ENCODE data around the gene PRRT2.
A peak's percentile ranks its signal among the peaks of the same experiment; 100 is the strongest.

PRRT2 gene

GRCh38 chr16:29835926-29836325, 23.9 kb downstream of the PRRT2 start:
- DNase-seq = no peak

DNA sequence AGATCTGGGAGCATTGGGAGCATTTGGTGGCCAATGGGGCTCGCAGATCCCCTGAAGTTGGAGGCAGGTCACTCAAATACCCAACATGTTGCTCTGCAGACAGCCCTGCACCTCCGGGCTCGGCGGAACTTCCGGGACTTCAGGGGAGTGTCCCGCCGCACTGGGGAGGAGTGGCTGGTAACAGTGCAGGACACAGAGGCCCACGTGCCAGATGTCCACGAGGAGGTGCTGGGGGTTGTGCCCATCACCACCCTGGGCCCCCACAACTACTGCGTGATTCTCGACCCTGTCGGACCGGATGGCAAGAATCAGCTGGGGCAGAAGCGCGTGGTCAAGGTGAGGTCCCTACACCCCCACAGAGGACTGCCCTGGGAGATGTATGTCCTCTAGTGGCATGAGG, 24.6 kb downstream of the PRRT2 start:
- no peak for DNase-seq

- DNase-seq = no peak
These were observed 25.8 kb downstream of the PRRT2 start for GRCh38 chr16:29837841-29838240.

GRCh38 chr16:29839822-29840221, 27.8 kb downstream of the PRRT2 start:
- DNase-seq = no peak

DNA sequence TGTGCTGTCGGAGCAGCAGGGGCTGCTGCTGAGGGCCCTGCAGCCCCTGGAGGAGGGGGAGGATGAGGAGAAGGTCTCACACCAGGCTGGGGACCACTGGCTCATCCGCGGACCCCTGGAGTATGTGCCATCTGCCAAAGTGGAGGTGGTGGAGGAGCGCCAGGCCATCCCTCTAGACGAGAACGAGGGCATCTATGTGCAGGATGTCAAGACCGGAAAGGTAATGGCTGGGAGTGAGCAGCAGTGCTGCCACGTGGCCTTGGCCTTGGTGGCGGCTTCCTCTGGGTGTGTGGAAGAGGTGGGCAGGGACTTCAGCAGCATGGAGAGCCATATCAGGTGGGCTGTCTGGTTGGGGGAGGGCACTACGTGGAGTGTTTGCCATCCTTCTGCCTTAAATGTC, 28.2 kb downstream of the PRRT2 start:
- DNase-seq = no peak

DNA sequence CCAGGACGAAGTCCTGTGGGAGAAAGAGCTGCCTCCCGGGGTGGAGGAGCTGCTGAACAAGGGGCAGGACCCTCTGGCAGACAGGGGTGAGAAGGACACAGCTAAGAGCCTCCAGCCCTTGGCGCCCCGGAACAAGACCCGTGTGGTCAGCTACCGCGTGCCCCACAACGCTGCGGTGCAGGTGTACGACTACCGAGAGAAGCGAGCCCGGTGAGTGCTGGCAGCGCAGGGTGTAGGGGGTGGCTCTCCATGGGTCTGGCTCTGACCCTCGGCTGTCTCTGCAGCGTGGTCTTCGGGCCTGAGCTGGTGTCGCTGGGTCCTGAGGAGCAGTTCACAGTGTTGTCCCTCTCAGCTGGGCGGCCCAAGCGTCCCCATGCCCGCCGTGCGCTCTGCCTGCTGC, 29.6 kb downstream of the PRRT2 start:
- no peak for DNase-seq

GRCh38 chr16:29842732-29843346, 30.8 kb downstream of the PRRT2 start:
- no peak for DNase-seq

DNA sequence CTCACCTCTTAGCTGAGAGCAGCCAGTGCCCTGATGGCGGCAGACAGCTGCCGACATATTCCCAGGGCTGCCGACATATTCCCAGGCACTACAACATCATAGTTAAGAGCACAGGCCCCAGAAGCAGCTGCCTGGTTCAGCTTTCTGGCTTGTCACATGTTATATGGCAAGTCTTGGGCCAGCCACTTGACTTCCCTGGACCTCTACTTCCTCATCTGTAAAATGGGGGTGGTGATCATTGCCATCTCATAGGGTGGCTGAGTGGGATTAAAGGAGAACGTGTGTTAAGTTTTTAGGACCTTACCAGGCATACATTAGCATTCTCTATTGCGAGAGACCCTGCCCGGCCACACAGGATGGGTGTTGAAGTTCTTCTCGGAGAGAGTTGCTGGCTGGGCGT, 31.9 kb downstream of the PRRT2 start:
- no peak for DNase-seq

- DNase-seq = no peak
These were observed 32.8 kb downstream of the PRRT2 start for GRCh38 chr16:29844575-29845331.

DNA sequence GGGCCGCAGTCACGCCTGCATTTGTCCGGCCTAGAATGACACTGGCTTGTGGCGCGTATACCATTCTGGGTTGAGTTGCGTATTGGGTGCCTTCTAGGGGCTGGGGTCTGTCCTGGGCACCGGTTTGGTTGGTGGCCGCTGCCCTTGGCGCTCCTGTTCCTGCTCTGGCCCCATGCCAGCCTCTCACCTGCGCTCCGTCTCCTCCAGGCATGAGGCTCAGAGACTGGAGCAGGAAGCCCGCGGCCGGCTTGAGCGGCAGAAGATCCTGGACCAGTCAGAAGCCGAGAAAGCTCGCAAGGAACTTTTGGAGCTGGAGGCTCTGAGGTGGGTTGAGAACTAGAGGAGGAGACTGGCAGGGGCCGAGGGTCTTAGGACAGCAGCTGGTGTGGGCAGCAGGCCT, 33.7 kb downstream of the PRRT2 start:
- no peak for DNase-seq

- peak in 1 of 2 experiments; percentile 80 for DNase-seq
These were observed 36.7 kb downstream of the PRRT2 start for GRCh38 chr16:29848420-29849297.

- no peak for DNase-seq
These were observed 37.5 kb downstream of the PRRT2 start for GRCh38 chr16:29849505-29849904.

GRCh38 chr16:29850998-29851397, 39.0 kb downstream of the PRRT2 start:
- no peak for DNase-seq

- no peak for DNase-seq
These were observed 40.7 kb downstream of the PRRT2 start for GRCh38 chr16:29852654-29853053.

GRCh38 chr16:29854520-29855100, 42.6 kb downstream of the PRRT2 start:
- no peak for DNase-seq

DNA sequence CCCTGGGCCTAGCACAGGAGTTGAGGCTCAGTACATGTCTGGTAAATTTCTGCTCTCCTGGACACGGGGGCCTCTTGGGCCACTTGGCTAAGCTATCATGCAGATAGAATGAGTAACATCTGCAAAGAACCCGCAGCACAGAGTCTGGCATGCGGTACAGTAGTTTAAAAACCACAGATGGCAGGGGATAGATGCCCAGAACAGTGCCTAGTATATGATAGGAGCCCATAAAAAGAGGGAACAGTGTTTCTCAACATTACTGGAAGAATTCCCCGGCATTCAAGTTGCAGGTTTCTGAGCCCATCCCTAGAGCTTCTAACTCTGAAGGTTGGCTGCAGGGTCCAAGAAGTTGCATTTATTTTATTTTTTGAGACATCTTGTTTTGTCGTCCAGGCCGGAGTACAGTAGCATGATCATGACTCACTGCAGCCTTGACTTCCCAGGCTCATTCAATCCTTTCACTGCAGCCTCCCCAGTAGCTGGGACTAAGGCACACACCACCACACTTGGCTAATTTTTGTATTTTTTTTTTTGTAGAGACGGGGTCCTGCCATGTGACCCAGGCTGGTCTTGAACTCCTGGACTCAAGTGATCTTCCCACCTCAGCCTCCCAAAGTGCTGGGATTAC, 45.3 kb downstream of the PRRT2 start:
- DNase-seq = no peak

DNA sequence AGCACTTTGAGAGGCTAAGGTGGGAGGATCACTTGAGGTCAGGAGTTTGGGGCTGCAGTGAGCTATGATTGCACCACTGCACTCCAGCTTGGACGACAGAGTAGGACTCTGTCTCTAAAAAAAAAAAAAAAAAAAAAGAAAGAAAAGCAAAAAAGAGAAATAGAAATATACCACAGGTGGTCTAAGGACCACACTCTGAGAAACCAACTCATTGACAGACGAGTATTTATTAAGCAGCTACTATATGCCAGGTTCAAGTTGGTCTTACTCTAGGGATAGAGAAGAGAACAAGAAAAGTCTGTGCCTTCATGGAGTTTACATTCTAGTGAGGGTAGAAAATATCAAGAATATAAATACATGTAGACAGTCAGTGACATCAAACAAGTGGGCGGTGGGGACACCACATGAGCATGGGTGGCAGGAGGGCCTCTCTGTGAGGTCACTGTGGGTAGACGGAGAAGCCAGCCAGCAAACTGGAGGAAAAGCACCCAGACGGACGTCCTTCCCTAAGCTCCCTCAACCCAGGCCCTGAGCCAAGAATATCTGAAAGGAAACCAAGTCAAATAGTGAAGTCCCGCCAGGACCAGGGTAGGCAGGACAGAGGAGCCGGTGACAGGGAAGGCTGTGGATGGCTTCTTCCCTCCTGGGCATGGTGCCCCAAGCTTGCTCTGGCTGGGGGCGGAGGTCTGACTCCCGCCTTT, 46.3 kb downstream of the PRRT2 start:
- DNase-seq = no peak

DNA sequence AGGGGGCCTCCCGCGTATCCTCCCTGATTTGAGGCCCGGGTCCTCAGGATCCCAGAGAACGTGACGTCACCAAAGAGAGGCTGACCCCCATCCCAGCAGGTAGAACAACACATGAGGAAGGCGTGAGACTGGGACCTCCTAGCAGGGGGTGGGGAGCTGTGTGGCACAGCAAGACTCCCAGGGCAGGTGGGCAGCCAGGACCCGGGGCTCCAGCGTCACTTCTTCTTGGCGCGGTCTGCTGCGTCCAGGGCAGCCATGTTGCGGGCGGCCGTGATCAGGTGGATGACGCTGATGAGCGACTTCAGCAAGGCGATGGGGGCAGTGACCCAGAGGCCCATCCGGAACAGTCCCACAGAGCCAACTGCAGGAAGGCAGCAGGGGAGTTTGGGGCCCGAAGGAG, 47.0 kb downstream of the PRRT2 start:
- no peak for DNase-seq

DNA sequence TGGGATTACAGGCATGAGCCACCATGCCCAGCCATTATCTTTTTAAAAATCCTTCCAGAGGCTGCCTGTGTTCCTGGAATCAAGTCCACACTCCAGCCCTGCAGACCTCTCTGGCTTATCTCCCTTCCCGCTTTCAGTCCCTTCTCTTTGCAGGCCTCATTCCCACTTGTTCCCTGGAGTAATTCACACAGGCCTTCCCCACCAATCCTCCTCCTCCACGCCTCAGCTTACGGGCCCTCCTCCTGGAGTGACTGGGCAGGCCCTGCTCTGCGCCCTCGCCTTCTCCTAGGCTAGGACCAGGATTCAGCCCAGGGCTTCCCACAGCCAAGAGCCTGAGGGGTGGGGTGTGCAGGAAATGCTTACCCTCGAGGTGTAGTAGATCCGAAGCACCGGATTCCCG, 48.2 kb downstream of the PRRT2 start:
- DNase-seq = no peak

- peak; percentile 21 to 38 for DNase-seq
These were observed 50.4 kb downstream of the PRRT2 start for GRCh38 chr16:29862383-29862883.

DNA sequence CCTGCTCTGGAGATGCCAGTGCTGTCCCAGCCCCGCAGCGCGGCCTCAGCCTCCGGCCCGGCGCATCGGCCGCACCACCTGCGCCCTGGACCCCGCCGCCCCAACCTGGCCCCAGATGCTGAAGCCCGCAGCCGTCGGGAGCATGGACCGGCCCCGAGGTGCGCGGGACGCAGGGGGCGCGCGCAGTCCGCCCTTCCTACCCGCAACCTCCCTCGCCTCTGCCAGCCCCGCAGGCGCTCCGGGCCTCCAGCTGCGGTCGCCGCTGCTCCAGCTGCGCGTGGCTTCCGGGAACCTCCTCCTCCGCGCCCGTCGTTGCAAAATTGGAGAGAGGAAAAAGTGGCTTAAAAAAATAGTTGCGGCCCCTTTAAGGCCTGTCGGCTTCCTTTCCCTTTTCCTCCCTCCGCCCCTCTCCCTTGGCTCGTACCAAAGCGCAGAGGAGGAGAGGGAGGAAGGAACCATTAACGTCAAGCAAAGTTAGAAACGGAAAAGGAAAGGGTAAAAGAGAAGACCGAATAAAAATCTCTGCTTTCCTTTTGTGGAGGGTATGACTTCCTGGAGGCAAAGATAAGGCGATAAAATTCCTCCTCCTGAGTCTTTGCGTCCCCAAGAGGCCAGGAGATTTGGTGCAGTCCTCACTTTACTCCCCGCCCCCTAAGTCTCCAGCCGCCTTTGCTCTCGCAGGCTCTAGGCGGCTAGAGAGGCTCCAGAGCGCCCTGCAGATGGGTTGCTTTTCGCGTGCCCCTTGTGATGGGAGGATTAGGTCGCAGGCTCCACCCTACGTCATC, 51.1 kb downstream of the PRRT2 start, which contains the start of gene CDIPT:
TSS of gene CDIPT (minus strand) at position 343 of the 785 bp plus-strand sequence. CDS start 369 bp downstream, outside the sequence.
- peak; percentile 93 to 98 for DNase-seq

Data from NCI-H1930 (cell line).